OCI-LY7 (cell line): ENCODE data around the gene TNS3. TPM values are rescaled to one million over a fixed set of nuclear protein-coding genes. Genes with fewer than 3 reads are reported as not detected.

Experiments used
- BruUV-seq: library from RNA; stranded (reverse); fragments of 400-500 nt; replicated peaks from 2 replicates; lab custom pipeline; 2021; lab: Mats Ljungman, UMichigan
- CTCF ChIA-PET: fragments of 300-600 bp; sonication (Branson Sonifier 250); formaldehyde crosslinking; loops from one replicate; lab custom pipeline; 2022; ENCODE audit warnings: antibody characterized with exemption; ENCODE audit not compliant: unreplicated experiment; lab: Charles Lee
- POLR2A ChIA-PET: fragments of 300-600 bp; sonication (Branson Sonifier 250); formaldehyde crosslinking; loops from one replicate; lab custom pipeline; 2022; ENCODE audit warnings: antibody characterized with exemption; lab: Charles Lee
- DNase-seq: peaks from one replicate; pipeline ENCODE4 v3.0.0-alpha.2; 2015; ENCODE audit warnings: low spot score
- H2AFZ ChIP-seq: fragments of 200-600 bp; sonication (generic), shearing (Covaris generic); 2 replicates; pipeline ENCODE4 v1.6.1; 2014; ENCODE audit warnings: mild to moderate bottlenecking, antibody characterized with exemption, low read length, moderate library complexity
- H3K27ac ChIP-seq: fragments of 200-600 bp; sonication (generic); 2 replicates; pipeline ENCODE4 v1.5.1; 2014; ENCODE audit warnings: mixed run types, low read depth, mild to moderate bottlenecking, moderate library complexity, low read length, inconsistent platforms; ENCODE audit not compliant: poor library complexity, severe bottlenecking
- H3K36me3 ChIP-seq: fragments of 200-600 bp; sonication (generic); 2 replicates; pipeline ENCODE4 v1.6.1; 2014; ENCODE audit warnings: mild to moderate bottlenecking, antibody characterized with exemption, low read length, moderate library complexity, mixed read lengths; ENCODE audit not compliant: insufficient read depth
- H3K4me1 ChIP-seq: fragments of 200-600 bp; sonication (generic); 2 replicates; pipeline ENCODE4 v1.5.1; 2014; ENCODE audit warnings: mild to moderate bottlenecking, low read length; ENCODE audit not compliant: insufficient read depth, poor library complexity, severe bottlenecking
- H3K4me2 ChIP-seq: fragments of 200-600 bp; sonication (generic); 2 replicates; pipeline ENCODE4 v1.6.1; 2014; ENCODE audit warnings: mild to moderate bottlenecking, low read length
- H3K4me3 ChIP-seq: fragments of 200-600 bp; sonication (generic); 2 replicates; pipeline ENCODE4 v1.5.1; 2014; ENCODE audit warnings: mild to moderate bottlenecking, low read depth, low read length; ENCODE audit not compliant: poor library complexity, severe bottlenecking
- H3K79me2 ChIP-seq: fragments of 200-600 bp; sonication (generic); 2 replicates; pipeline ENCODE4 v1.6.1; 2016; ENCODE audit warnings: low read depth, mild to moderate bottlenecking, low read length, moderate library complexity, mixed read lengths; ENCODE audit not compliant: insufficient read depth
- H3K9me2 ChIP-seq: fragments of 200-600 bp; sonication (generic); 2 replicates; pipeline ENCODE4 v1.6.1; 2016; ENCODE audit warnings: mild to moderate bottlenecking, low read length, mixed read lengths; ENCODE audit not compliant: insufficient read depth
- H3K9me3 ChIP-seq: fragments of 200-600 bp; sonication (generic); 2 replicates; pipeline ENCODE4 v1.6.1; 2014; ENCODE audit warnings: mild to moderate bottlenecking, mixed run types, low read length, mixed read lengths
- H4K20me1 ChIP-seq: fragments of 200-600 bp; sonication (generic); 2 replicates; pipeline ENCODE4 v1.6.1; 2014; ENCODE audit warnings: mild to moderate bottlenecking, antibody characterized with exemption, low read length, moderate library complexity, mixed read lengths; ENCODE audit not compliant: insufficient read depth
- CTCF ChIP-seq: fragments of 200-600 bp; sonication (generic); conservative IDR thresholded peaks from 2 replicates; pipeline ENCODE4 v1.5.1; 2014; ENCODE audit warnings: mild to moderate bottlenecking, antibody characterized with exemption, low read length, moderate library complexity, mixed read lengths
- EZH2phosphoT487 ChIP-seq: fragments of 200-600 bp; sonication (generic); IDR thresholded peaks from 2 replicates; pipeline ENCODE4 v1.6.1; 2018; ENCODE audit warnings: low read depth, borderline replicate concordance, mild to moderate bottlenecking, mixed run types, antibody characterized with exemption, low read length, moderate library complexity, mixed read lengths
- intact Hi-C: fragments of 100-400 bp; cut with micrococcal nuclease; formaldehyde crosslinking; loops from one replicate; pipeline ENCODE4 v1.10.0; 2022; ENCODE audit not compliant: unreplicated experiment
- total RNA-seq, 2 experiments: library from RNA; depleted of rRNA in 1 of 2; stranded (reverse); fragments of >200 nt in 1 of 2; shearing (Covaris generic) in 1 of 2; gene quantifications; 2 replicates each; pipeline ENCODE4 v1.2.3, GENCODE V29; 2014 to 2022

The TNS3 gene
- total RNA-seq, 2 experiments from 2014 or later, result 9.5 to 42.1 TPM

- POLR2A ChIA-PET, result interaction anchor here (0.7 to 1.0 kb wide), 3 partner anchors 8 to 148 kb away, joined by 3 to 8 read pairs (median 4); no protein-coding TSS in a partner anchor
- Histone ChIP-seq H3K36me3 (no peaks in the 10 kb centered on the region), H3K9me3 (no peaks in the 10 kb centered on the region), H3K4me3 (no peak overlapping the region), H4K20me1 (no peaks in the 10 kb centered on the region), H3K4me2 (no peak overlapping the region), H3K27ac (no peak overlapping the region), H2AFZ (no peak overlapping the region), H3K9me2 (no peaks in the 10 kb centered on the region), H3K79me2 (no peaks in the 10 kb centered on the region), H3K4me1 (peaks cover 3% of the 10 kb centered on the region)
- intact Hi-C loops, result no loop called here
- no TSS peak for BruUV-seq
- TF ChIP-seq CTCF (no peak), EZH2phosphoT487 (no peak)
- no peak for DNase-seq
- CTCF ChIA-PET, result no interaction called here
Measured at GRCh38 chr7:47561715-47562446, 20.0 kb downstream of the TNS3 start.

DNA sequence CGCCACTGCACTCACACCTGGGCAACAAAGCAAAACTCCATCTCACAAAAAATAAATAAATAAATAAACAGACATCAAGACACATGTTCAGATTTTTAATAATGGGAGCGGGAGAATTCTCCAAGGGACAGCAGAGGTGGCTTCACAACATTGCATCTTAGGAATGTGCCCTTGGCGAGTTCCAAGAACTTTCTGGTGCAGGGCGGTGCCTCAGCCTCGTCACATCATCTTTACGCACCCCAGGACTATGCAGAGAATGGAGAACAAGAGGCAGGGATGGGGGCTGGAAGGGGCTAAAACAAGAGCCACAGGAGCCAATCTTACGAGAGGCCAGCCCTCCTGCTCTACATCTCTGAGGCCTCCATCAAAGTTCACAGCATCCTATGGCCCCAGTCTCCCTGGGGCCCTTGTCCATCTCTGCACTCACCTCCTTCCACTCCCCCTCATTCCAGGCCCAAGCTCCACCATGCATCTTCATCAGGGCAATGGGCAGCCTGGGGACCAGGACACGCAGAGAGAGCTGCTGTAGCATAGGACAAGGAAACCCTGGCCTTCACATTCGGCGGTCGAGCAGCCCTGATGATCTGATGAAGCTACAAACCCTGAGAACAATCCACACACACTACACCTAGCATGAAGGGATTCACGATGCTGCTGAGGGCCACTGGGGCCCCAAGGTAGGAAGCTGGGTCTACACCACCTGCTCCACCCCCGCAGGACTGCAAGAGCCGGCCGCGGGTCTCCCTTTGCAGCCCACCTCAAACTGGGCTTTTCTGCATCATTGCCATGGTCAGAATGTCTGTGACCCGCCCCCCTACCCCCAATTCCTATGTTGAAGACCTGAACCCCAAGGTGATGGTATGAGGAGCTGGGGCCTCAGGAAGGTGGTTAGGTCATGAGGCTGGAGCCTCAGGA lies 22.3 kb downstream of the TNS3 start:
- H3K79me2 ChIP-seq, result no peaks in the 10 kb centered on the region
- intact Hi-C loops, result no loop called here
- ChIA-PET POLR2A (interaction anchor here (0.5 kb wide), 1 partner anchor 121 kb away, joined by 7 read pairs; no protein-coding TSS in a partner anchor), CTCF (interaction anchor here (0.6 kb wide), 1 partner anchor 40 kb away, joined by 17 read pairs; no protein-coding TSS in a partner anchor)
- DNase-seq, result no peak
- H3K27ac ChIP-seq, result no peak overlapping the region
- H3K4me2 ChIP-seq, result no peak overlapping the region
- H2AFZ ChIP-seq, result no peak overlapping the region
- no TSS peak for BruUV-seq
- H3K9me3 ChIP-seq, result no peaks in the 10 kb centered on the region
- no peaks in the 10 kb centered on the region for H4K20me1 ChIP-seq
- H3K4me3 ChIP-seq, result no peak overlapping the region
- TF ChIP-seq CTCF (no peak), EZH2phosphoT487 (no peak)
- H3K4me1 ChIP-seq, result no peaks in the 10 kb centered on the region
- no peaks in the 10 kb centered on the region for H3K36me3 ChIP-seq
- no peaks in the 10 kb centered on the region for H3K9me2 ChIP-seq
